ENCODE results near the gene SRL. TPM values are rescaled to one million over a fixed set of nuclear protein-coding genes. Genes with fewer than 3 reads are reported as not detected.

SRL gene
- total and polyA plus RNA-seq, 2 of the 13 experiments (the other 11 are each of a cell fraction or from before 2014, with no cell fraction given), result 0.05 TPM; not detected in 1

DNA sequence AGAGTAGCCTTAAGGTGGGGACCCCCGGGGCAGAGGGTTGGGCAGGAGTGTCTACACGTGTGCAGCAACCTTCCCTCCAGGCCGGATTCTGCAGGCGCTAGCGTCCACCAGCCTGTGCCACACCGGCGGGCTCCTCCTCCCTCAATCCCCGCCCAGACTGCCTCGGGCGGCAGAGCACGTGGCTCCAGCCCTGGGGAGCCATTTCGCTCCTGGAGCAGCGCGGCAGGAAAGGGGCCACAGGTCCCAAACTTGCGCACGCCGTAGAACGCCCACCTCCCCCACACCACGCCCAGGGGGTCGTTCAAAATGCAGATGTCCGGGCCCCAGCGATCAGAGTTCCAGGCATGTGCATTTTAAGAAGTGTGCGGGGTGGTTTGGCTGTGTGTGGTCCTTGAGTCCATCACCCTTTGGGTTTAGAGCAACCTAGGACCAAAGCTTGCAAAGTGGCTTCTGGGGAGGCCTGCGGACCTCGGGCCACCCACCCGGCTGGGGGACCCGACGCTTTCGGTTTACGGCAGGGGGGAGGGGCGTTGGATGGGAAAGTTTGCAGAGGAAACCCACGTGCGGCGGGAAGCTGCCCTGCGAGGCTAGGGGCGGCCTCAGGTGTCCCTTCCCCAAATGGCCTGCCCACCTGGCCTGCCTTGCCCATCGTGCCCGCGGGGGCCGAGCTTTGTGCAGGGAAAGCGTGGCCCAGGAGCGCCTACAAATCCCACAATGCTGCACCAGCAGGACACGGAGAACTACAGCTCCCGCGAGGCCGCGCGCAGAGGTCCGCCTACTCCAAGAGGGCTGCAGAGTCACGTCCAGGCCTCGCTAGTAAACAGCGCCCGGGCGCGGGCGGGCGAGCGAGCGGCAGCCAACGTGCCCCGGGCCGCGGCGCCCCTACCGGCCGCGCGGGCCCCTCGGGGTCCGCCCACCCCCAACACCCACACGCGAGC is 29.6 kb upstream of the SRL start (continued):
- TF ChIP-seq TFAP4 (IDR thresholded peaks at IDR 0.05; ENCODE audit: borderline replicate concordance, low read depth), result peak; percentile 51; the same call in 1 of the 2 replicates
- TF ChIP-seq GTF2F1 (IDR thresholded peaks at IDR 0.05; ENCODE audit: low read length), result no peak
- TF ChIP-seq RXRA (CRISPR knock-in tag; IDR thresholded peaks at IDR 0.05), result peak; percentile 63; the same call in 1 of the 2 replicates
- peak; percentile 40; the same call in 1 of the 2 replicates for TF ChIP-seq ZNF614 (CRISPR knock-in tag; IDR thresholded peaks at IDR 0.05; ENCODE audit: borderline replicate concordance)

GRCh38 chr16:4270595-4270994 is 28.7 kb upstream of the SRL start:
- Histone ChIP-seq H3K4me3 (replicated peaks in 1 of 3; ENCODE audit: insufficient read depth in 1 of 3, low read depth in 2 of 3, low read length in 3 of 3) (peak overlapping the region in 2 of 3 experiments; percentile 36 to 76; a peak in 4 of 6 replicates), H3K4me1 (ENCODE audit: insufficient read depth, low read length) (peaks cover 43% of the 10 kb centered on the region), H3K9ac (ENCODE audit: insufficient read depth, low read depth, low read length) (peak overlapping the region; percentile 85), H3K27ac (ENCODE audit: extremely low read length, insufficient read depth, low read length) (peak overlapping the region; percentile 90), H4K20me1 (ENCODE audit: insufficient read depth, low read length) (no peaks in the 10 kb centered on the region), H3K4me2 (ENCODE audit: low read depth, low read length) (peak overlapping the region; percentile 87), H3K27me3 (ENCODE audit: control insufficient read depth in 1 of 2, insufficient read depth in 2 of 2, low read length in 2 of 2) (no peaks in the 10 kb centered on the region; a peak in 1 of 5 replicates), H3K9me3 (ENCODE audit: low read length) (no peaks in the 10 kb centered on the region), H2AFZ (ENCODE audit: low read length) (no peak overlapping the region), H3K36me3 (replicated peaks in 1 of 2; ENCODE audit: control insufficient read depth in 1 of 2, insufficient read depth in 2 of 2, low read length in 2 of 2) (no peaks in the 10 kb centered on the region), H3K79me2 (ENCODE audit: insufficient read depth, low read length) (peaks cover 48% of the 10 kb centered on the region)
- ATAC-seq (no peak), FAIRE-seq (no peak), DNase-seq (ENCODE audit: low spot score) (no peak)
- 96% methylated on average over 5 of the region's 7 CpGs for WGBS (ENCODE audit: low lambda C conversion rate)
- in situ Hi-C loops (cut with HindIII; ENCODE audit: extremely low pct_ligation_motif_present, low pct_unique_long_range_greater_than_20kb) (loop anchor here (10.0 kb wide), 1 partner anchor 54 kb away; no protein-coding TSS in a partner anchor), intact Hi-C loops (cut with micrococcal nuclease; ENCODE audit: unreplicated experiment) (loop anchor here (5.0 kb wide), 1 partner anchor 37 kb away; no protein-coding TSS in a partner anchor)
- CTCF ChIA-PET (ENCODE audit: low intra/inter-chr PET ratio, low total read pairs), result no interaction called here
- BruUV-seq (replicated peaks), result no TSS peak
- POLR2A ChIA-PET, result interaction anchor here (1.3 to 5.4 kb wide), 3 partner anchors 16 to 345 kb away, joined by 5 to 50 read pairs (median 11); no protein-coding TSS in a partner anchor
- no peak for TF ChIP-seq MATR3 (CRISPR knock-in tag; IDR thresholded peaks at IDR 0.05)
- no peak for TF ChIP-seq RAD21 (CRISPR knock-in tag; IDR thresholded peaks at IDR 0.05)
- no peak for TF ChIP-seq CENPX (CRISPR knock-in tag; IDR thresholded peaks at IDR 0.05)
- peak; percentile 12; the same call in 1 of the 2 replicates for TF ChIP-seq STAG1 (CRISPR knock-in tag; IDR thresholded peaks at IDR 0.05)
- TF ChIP-seq ZNF121 (CRISPR knock-in tag; IDR thresholded peaks at IDR 0.05), result no peak
- no peak for TF ChIP-seq ZNF460 (CRISPR knock-in tag; IDR thresholded peaks at IDR 0.05; ENCODE audit: borderline replicate concordance)
- 0 out of 2 replicates have a peak, but pooled peaks have one; percentile 36 for TF ChIP-seq REXO4 (CRISPR knock-in tag; IDR thresholded peaks at IDR 0.05; ENCODE audit: borderline replicate concordance)
- TF ChIP-seq ZNF350 (CRISPR knock-in tag; IDR thresholded peaks at IDR 0.05; ENCODE audit: borderline replicate concordance, low read depth), result 0 out of 2 replicates have a peak, but pooled peaks have one; percentile 1
- no peak for TF ChIP-seq AKAP8 (CRISPR knock-in tag; IDR thresholded peaks at IDR 0.05)
- no peak for TF ChIP-seq FIP1L1 (IDR thresholded peaks at IDR 0.05; ENCODE audit: borderline replicate concordance, insufficient read depth, low read depth, low read length)
- no peak for TF ChIP-seq HOXD1 (CRISPR knock-in tag; IDR thresholded peaks at IDR 0.05)
- 0 out of 2 replicates have a peak, but pooled peaks have one; percentile 10 for TF ChIP-seq ZKSCAN5 (CRISPR knock-in tag; IDR thresholded peaks at IDR 0.05)
- no peak for TF ChIP-seq GATAD1 (CRISPR knock-in tag; IDR thresholded peaks at IDR 0.05)
- TF ChIP-seq SAFB2 (CRISPR knock-in tag; IDR thresholded peaks at IDR 0.05; ENCODE audit: borderline replicate concordance, low read depth), result no peak

Data from HepG2 (cell line).